ENCODE data around the gene SORCS1. TPM values are rescaled to one million over a fixed set of nuclear protein-coding genes. Genes with fewer than 3 reads are reported as not detected.

The SORCS1 gene
- total RNA-seq, 1 experiment from 2014 or later: not detected

DNA sequence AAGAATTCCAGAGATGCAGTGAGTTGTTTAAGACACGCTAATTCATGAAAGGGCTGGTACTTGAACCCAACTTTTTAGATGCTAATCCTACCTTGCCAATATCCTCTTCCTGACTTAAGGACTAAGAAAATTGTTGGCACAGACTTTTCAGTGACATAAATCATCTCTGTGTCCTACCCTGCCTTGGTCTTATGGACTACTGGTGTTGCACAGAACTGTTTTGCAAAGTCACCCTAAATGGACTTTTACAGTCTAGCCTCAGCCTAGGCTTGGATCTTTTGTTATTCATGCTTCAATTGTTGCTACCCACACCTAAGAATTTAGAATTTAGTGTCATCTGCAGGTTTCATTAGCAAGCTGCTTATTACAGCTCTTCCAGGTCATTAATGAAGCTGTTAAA lies 112.7 kb downstream of the SORCS1 start:
- no peak overlapping the region for H3K4me3 Mint-ChIP-seq (ENCODE audit: unreplicated experiment)
- no TSS peak for BruUV-seq (replicated peaks)
- H3K9me3 Mint-ChIP-seq (ENCODE audit: unreplicated experiment): no peaks in the 10 kb centered on the region
- Histone ChIP-seq H3K27me3 (replicated peaks; ENCODE audit: control insufficient read depth, insufficient read depth, low read length) (no peaks in the 10 kb centered on the region), H3K4me1 (no peaks in the 10 kb centered on the region), H3K4me3 (ENCODE audit: low read depth, low read length) (no peak overlapping the region), H3K36me3 (ENCODE audit: control insufficient read depth, insufficient read depth, low read length) (no peaks in the 10 kb centered on the region), H3K9me3 (no peaks in the 10 kb centered on the region)
- intact Hi-C loops (cut with micrococcal nuclease; ENCODE audit: unreplicated experiment): no loop called here
- no peaks in the 10 kb centered on the region for H3K4me1 Mint-ChIP-seq (ENCODE audit: low read depth, unreplicated experiment)
- H3K36me3 Mint-ChIP-seq (ENCODE audit: insufficient read depth, unreplicated experiment): no peaks in the 10 kb centered on the region
- TF ChIP-seq, protein P1, sequence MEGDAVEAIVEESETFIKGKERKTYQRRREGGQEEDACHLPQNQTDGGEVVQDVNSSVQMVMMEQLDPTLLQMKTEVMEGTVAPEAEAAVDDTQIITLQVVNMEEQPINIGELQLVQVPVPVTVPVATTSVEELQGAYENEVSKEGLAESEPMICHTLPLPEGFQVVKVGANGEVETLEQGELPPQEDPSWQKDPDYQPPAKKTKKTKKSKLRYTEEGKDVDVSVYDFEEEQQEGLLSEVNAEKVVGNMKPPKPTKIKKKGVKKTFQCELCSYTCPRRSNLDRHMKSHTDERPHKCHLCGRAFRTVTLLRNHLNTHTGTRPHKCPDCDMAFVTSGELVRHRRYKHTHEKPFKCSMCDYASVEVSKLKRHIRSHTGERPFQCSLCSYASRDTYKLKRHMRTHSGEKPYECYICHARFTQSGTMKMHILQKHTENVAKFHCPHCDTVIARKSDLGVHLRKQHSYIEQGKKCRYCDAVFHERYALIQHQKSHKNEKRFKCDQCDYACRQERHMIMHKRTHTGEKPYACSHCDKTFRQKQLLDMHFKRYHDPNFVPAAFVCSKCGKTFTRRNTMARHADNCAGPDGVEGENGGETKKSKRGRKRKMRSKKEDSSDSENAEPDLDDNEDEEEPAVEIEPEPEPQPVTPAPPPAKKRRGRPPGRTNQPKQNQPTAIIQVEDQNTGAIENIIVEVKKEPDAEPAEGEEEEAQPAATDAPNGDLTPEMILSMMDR (IDR thresholded peaks at IDR 0.05; ENCODE audit: insufficient read depth in 1 of 2, low read depth in 1 of 2, low read length in 1 of 2, severe bottlenecking in 1 of 2, unreplicated experiment in 1 of 2): no peak
- no peak overlapping the region for H3K27ac Mint-ChIP-seq (ENCODE audit: unreplicated experiment)
- ChIA-PET CTCF (no interaction called here), POLR2A (no interaction called here)
- no peaks in the 10 kb centered on the region for H3K27me3 Mint-ChIP-seq (ENCODE audit: insufficient read depth, unreplicated experiment)
- DNase-seq: no peak

DNA sequence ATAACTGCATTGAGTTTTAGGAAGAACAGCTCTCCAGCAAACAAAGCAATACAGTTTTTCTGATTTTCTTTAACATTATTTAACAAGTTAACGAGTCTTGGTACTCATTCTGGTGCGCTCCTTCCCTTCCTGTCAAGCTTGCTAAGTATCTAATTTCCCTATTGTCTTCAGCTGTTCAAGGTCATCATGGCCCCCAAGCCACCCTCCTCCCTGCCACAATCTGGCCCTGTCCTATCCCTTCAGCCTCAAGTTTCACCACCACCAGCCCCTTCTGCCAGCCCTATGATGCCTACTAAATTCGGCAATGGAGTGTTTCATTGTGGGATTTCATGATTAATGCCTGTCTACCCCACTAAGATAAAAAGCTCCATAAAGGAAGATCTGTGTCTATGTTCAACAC lies 121.0 kb downstream of the SORCS1 start:
- no peak for DNase-seq
- ChIA-PET CTCF (no interaction called here), POLR2A (no interaction called here)
- BruUV-seq (replicated peaks): no TSS peak
- no peaks in the 10 kb centered on the region for H3K4me1 ChIP-seq
- Mint-ChIP-seq H3K27me3 (ENCODE audit: insufficient read depth, unreplicated experiment) (no peaks in the 10 kb centered on the region), H3K4me3 (ENCODE audit: unreplicated experiment) (no peak overlapping the region), H3K9me3 (ENCODE audit: unreplicated experiment) (peaks cover 11% of the 10 kb centered on the region), H3K36me3 (ENCODE audit: insufficient read depth, unreplicated experiment) (no peaks in the 10 kb centered on the region), H3K4me1 (ENCODE audit: low read depth, unreplicated experiment) (no peaks in the 10 kb centered on the region), H3K27ac (ENCODE audit: unreplicated experiment) (no peak overlapping the region)
- TF ChIP-seq, protein P1 (IDR thresholded peaks at IDR 0.05; ENCODE audit: insufficient read depth in 1 of 2, low read depth in 1 of 2, low read length in 1 of 2, severe bottlenecking in 1 of 2, unreplicated experiment in 1 of 2): no peak
- H3K27me3 ChIP-seq (replicated peaks; ENCODE audit: control insufficient read depth, insufficient read depth, low read length): no peaks in the 10 kb centered on the region
- intact Hi-C loops (cut with micrococcal nuclease; ENCODE audit: unreplicated experiment): no loop called here
- H3K9me3 ChIP-seq: no peaks in the 10 kb centered on the region
- no peak overlapping the region for H3K4me3 ChIP-seq (ENCODE audit: low read depth, low read length)
- H3K36me3 ChIP-seq (ENCODE audit: control insufficient read depth, insufficient read depth, low read length): no peaks in the 10 kb centered on the region

DNA sequence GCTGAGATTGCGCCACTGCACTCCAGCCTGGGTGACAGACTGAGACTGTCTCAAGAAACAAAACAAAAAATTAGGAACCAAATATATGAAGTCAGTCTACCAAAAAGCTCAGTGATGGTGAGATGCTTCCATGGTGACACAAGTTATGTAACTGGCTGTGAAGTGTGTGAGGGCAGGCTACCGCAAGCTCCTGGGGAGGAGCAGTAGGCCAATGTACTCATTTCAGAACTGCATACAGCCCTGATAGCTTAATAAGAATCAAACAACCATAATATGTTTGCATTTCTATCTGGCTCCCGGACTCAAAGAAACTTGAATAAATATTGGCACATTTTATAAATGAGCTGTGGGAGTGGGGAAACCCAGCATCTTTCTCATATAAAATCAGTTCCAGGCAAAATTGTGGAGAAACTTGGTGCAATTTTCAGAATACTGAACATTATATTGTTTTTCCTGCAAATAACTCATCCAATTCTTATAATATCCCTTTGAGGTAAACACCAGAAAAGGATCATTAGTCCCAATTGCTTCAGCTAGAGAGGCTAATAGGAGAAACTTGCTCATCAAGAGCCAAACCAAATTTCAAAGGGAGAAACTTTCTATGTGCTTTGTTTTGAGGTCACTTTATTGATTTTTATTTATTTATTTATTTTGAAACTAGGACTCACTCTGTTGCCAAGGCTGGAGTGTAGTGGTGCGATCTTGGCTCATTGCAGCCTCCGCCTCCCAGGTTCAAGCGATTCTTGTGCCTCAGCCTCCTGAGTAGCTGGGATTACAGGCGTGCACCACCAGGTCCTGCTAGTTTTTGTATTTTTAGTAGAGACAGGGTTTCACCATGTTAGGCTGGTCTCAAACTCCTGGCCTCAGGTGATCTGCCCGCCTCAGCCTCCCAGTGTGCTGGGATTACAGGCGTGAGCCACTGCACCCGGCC lies 127.0 kb downstream of the SORCS1 start:
- peaks cover 3% of the 10 kb centered on the region for H3K27me3 Mint-ChIP-seq (ENCODE audit: insufficient read depth, unreplicated experiment)
- no peaks in the 10 kb centered on the region for H3K9me3 Mint-ChIP-seq (ENCODE audit: unreplicated experiment)
- H3K36me3 Mint-ChIP-seq (ENCODE audit: insufficient read depth, unreplicated experiment): no peaks in the 10 kb centered on the region
- H3K9me3 ChIP-seq: no peaks in the 10 kb centered on the region
- BruUV-seq (replicated peaks): no TSS peak
- no peaks in the 10 kb centered on the region for H3K4me1 Mint-ChIP-seq (ENCODE audit: low read depth, unreplicated experiment)
- no peaks in the 10 kb centered on the region for H3K27me3 ChIP-seq (replicated peaks; ENCODE audit: control insufficient read depth, insufficient read depth, low read length)
- H3K27ac Mint-ChIP-seq (ENCODE audit: unreplicated experiment): no peak overlapping the region
- TF ChIP-seq, protein P1 (IDR thresholded peaks at IDR 0.05; ENCODE audit: insufficient read depth in 1 of 2, low read depth in 1 of 2, low read length in 1 of 2, severe bottlenecking in 1 of 2, unreplicated experiment in 1 of 2): no peak
- no peaks in the 10 kb centered on the region for H3K36me3 ChIP-seq (ENCODE audit: control insufficient read depth, insufficient read depth, low read length)
- DNase-seq: no peak
- no peaks in the 10 kb centered on the region for H3K4me1 ChIP-seq
- intact Hi-C loops (cut with micrococcal nuclease; ENCODE audit: unreplicated experiment): no loop called here
- POLR2A ChIA-PET: no interaction called here
- H3K4me3 Mint-ChIP-seq (ENCODE audit: unreplicated experiment): no peak overlapping the region
- no peak overlapping the region for H3K4me3 ChIP-seq (ENCODE audit: low read depth, low read length)
- CTCF ChIA-PET: no interaction called here

Measured in Caco-2 (cell line).